ENCODE measurements around the gene FHIT.

Gene FHIT

GRCh38 chr3:59709702-59710553 lies 1541.3 kb downstream of the FHIT start:
- peak in 1 of 2 donors; percentile 1 for DNase-seq (ENCODE audit: low read depth in 2 of 2, low spot score in 1 of 2)

- no peak for DNase-seq (ENCODE audit: low read depth in 2 of 2, low spot score in 1 of 2)
Measured at GRCh38 chr3:59708202-59708601, 1543.0 kb downstream of the FHIT start.

- no peak for DNase-seq (ENCODE audit: low read depth in 2 of 2, low spot score in 1 of 2)
Measured at GRCh38 chr3:59704292-59704691, 1547.0 kb downstream of the FHIT start.

- DNase-seq (ENCODE audit: low read depth in 2 of 2, low spot score in 1 of 2) = no peak
Measured at GRCh38 chr3:59699648-59700320, 1551.5 kb downstream of the FHIT start.

All from stimulated activated CD8-positive, alpha-beta memory T cell treated with anti-CD3 and anti-CD28 coated beads, Interleukin-4, amount 100 ng/mL, for 1 hour (primary cell).